Activated CD8-positive, alpha-beta T cell treated with anti-CD3 and anti-CD28 coated beads for 36 hours (primary cell): Measurements from ENCODE around the gene UBE2J2. TPM values are rescaled to one million over a fixed set of nuclear protein-coding genes. Genes with fewer than 3 reads are reported as not detected.

ENCODE experiments used
- ATAC-seq: fragments of 200-7000 bp; cut with Tn5 transposase; one replicate; pipeline ENCODE4 v1.10.0; 2021; ENCODE audit warnings: mild to moderate bottlenecking, moderate library complexity
- CTCF ChIA-PET: fragments of 350-600 bp; sonication (Branson Sonifier 250); formaldehyde crosslinking; loops from one replicate; lab custom pipeline; 2021; ENCODE audit warnings: antibody characterized with exemption; lab: Charles Lee
- POLR2A ChIA-PET: fragments of 350-600 bp; sonication (Branson Sonifier 250); formaldehyde crosslinking; loops from one replicate; lab custom pipeline; 2021; ENCODE audit warnings: antibody characterized with exemption; lab: Charles Lee
- DNase-seq: peaks from one replicate; pipeline ENCODE4 v3.0.0-alpha.2; 2020
- H3K27ac Mint-ChIP-seq: one replicate; pipeline ENCODE4 v1.8.0; 2021; ENCODE audit warnings: mild to moderate bottlenecking, mixed read lengths
- H3K27me3 Mint-ChIP-seq: one replicate; pipeline ENCODE4 v1.8.0; 2021; ENCODE audit warnings: mixed read lengths
- H3K36me3 Mint-ChIP-seq: one replicate; pipeline ENCODE4 v1.8.0; 2021; ENCODE audit warnings: low read depth, mixed read lengths
- H3K4me1 Mint-ChIP-seq: one replicate; pipeline ENCODE4 v1.8.0; 2021; ENCODE audit warnings: low read depth, mixed read lengths
- H3K4me3 Mint-ChIP-seq: one replicate; pipeline ENCODE4 v1.8.0; 2021; ENCODE audit warnings: mild to moderate bottlenecking, moderate library complexity, mixed read lengths
- H3K9me3 Mint-ChIP-seq: one replicate; pipeline ENCODE4 v1.8.0; 2021; ENCODE audit warnings: mixed read lengths
- CTCF ChIP-seq: fragments of 200-600 bp; IDR thresholded peaks from one replicate; pipeline ENCODE4 v1.8.0; 2022; ENCODE audit warnings: antibody characterized with exemption, mild to moderate bottlenecking
- intact Hi-C: fragments of 100-400 bp; cut with micrococcal nuclease; formaldehyde crosslinking; loops from one replicate; pipeline ENCODE4 v1.10.0; 2022
- total RNA-seq, 2 experiments: library from RNA; stranded (reverse); gene quantifications; one replicate each; pipeline ENCODE4 v1.2.3, GENCODE V29; 2021

UBE2J2 gene
- total RNA-seq, 2 experiments from 2014 or later = 52.3 to 59.2 TPM

- Mint-ChIP-seq H3K27ac (no peak overlapping the region), H3K36me3 (peaks cover 17% of the 10 kb centered on the region), H3K4me3 (no peak overlapping the region), H3K27me3 (no peaks in the 10 kb centered on the region), H3K4me1 (peaks cover 20% of the 10 kb centered on the region), H3K9me3 (no peaks in the 10 kb centered on the region)
- DNase-seq (no peak), ATAC-seq (no peak)
- TF ChIP-seq CTCF = no peak
- intact Hi-C loops = no loop called here
- CTCF ChIA-PET = interaction anchor here (1.0 kb wide), 1 partner anchor 113 kb away, joined by 3 read pairs; no protein-coding TSS in a partner anchor
- POLR2A ChIA-PET = interaction anchor here (0.9 to 1.7 kb wide), 4 partner anchors 15 to 110 kb away, joined by 3 to 5 read pairs (median 4); no protein-coding TSS in a partner anchor
Observed at GRCh38 chr1:1235016-1235744, 38.5 kb downstream of the UBE2J2 start.

GRCh38 chr1:1234180-1234808, 39.4 kb downstream of the UBE2J2 start:
- H3K36me3 Mint-ChIP-seq = peaks cover 26% of the 10 kb centered on the region
- H3K4me1 Mint-ChIP-seq = peaks cover 29% of the 10 kb centered on the region
- DNase-seq (no peak), ATAC-seq (no peak)
- H3K27ac Mint-ChIP-seq = peak overlapping the region; percentile 34
- H3K4me3 Mint-ChIP-seq = peak overlapping the region; percentile 73
- ChIA-PET CTCF (no interaction called here), POLR2A (interaction anchor here (0.9 to 1.7 kb wide), 5 partner anchors 16 to 110 kb away, joined by 3 to 5 read pairs (median 4); no protein-coding TSS in a partner anchor)
- H3K9me3 Mint-ChIP-seq = no peaks in the 10 kb centered on the region
- intact Hi-C loops = no loop called here
- no peaks in the 10 kb centered on the region for H3K27me3 Mint-ChIP-seq
- TF ChIP-seq CTCF = no peak

GRCh38 chr1:1233567-1233892, 40.1 kb downstream of the UBE2J2 start:
- peak overlapping the region; percentile 73 for H3K4me3 Mint-ChIP-seq
- ATAC-seq (no peak), DNase-seq (no peak)
- peaks cover 29% of the 10 kb centered on the region for H3K36me3 Mint-ChIP-seq
- H3K27ac Mint-ChIP-seq = peak overlapping the region; percentile 76
- peaks cover 30% of the 10 kb centered on the region for H3K4me1 Mint-ChIP-seq
- H3K27me3 Mint-ChIP-seq = no peaks in the 10 kb centered on the region
- intact Hi-C loops = no loop called here
- CTCF ChIA-PET = no interaction called here
- H3K9me3 Mint-ChIP-seq = no peaks in the 10 kb centered on the region
- TF ChIP-seq CTCF = no peak
- POLR2A ChIA-PET = interaction anchor here (1.0 kb wide), 1 partner anchor 21 kb away, joined by 4 read pairs; no protein-coding TSS in a partner anchor

GRCh38 chr1:1232796-1233566, 40.7 kb downstream of the UBE2J2 start:
- peaks cover 31% of the 10 kb centered on the region for H3K36me3 Mint-ChIP-seq
- H3K4me3 Mint-ChIP-seq = peak overlapping the region; percentile 73
- TF ChIP-seq CTCF = no peak
- H3K27me3 Mint-ChIP-seq = no peaks in the 10 kb centered on the region
- POLR2A ChIA-PET = interaction anchor here (1.5 to 7.9 kb wide), 2 partner anchors 17 to 111 kb away, joined by 5 to 64 read pairs; partner anchors contain the start of gene TNFRSF4
- CTCF ChIA-PET = no interaction called here
- H3K4me1 Mint-ChIP-seq = peaks cover 32% of the 10 kb centered on the region
- H3K27ac Mint-ChIP-seq = peak overlapping the region; percentile 76
- intact Hi-C loops = no loop called here
- DNase-seq (no peak), ATAC-seq (no peak)
- H3K9me3 Mint-ChIP-seq = no peaks in the 10 kb centered on the region
